ENCODE data around the gene TBX6. TPM values are rescaled to one million over a fixed set of nuclear protein-coding genes. Genes with fewer than 3 reads are reported as not detected.
"Not testable (repeated sequence)": the region's sequence is repeated elsewhere in the genome, so short reads cannot be mapped to it uniquely, and the experiment has no call there.

Gene TBX6
- polyA plus RNA-seq, result not detected

- Mint-ChIP-seq H3K4me3 (peak within 1 kb of the TSS; percentile 89 to 96 (median 93)), H3K4me1 (peaks cover 34 to 38% of the 10 kb centered on the region in 2 donors), H3K9me3 (peaks cover 1 to 7% (median 4%) of the 10 kb centered on the region in 6 donors), H3K36me3 (peaks cover 4 to 22% (median 12%) of the 10 kb centered on the region in 3 donors), H3K27me3 (ENCODE audit: low read depth in 3 of 3) (peaks cover under 1 to 10% (median 8%) of the 10 kb centered on the region in 3 donors), H3K27ac (peak within 1 kb of the TSS; percentile 90 to 96 (median 93))
- DNase-seq, result peak; percentile 92 to 93 (median 92)
These were observed at the start of gene TBX6 for GRCh38 chr16:30091474-30092372. TSS of gene TBX6 (minus strand) at chr16:30091924. CDS start at chr16:30091193, 731 bp downstream.

GRCh38 chr16:30139583-30140481 is 48.1 kb upstream of the TBX6 start:
- Mint-ChIP-seq H3K4me1 (peaks cover 11% of the 10 kb centered on the region in 2 donors), H3K4me3 (no peak overlapping the region), H3K36me3 (no peaks in the 10 kb centered on the region), H3K27me3 (ENCODE audit: low read depth in 3 of 3) (peaks cover 0 to 6% (median 2%) of the 10 kb centered on the region in 3 donors), H3K27ac (no peak overlapping the region), H3K9me3 (no peaks in the 10 kb centered on the region)
- DNase-seq, result no peak

- H3K27me3 Mint-ChIP-seq (ENCODE audit: low read depth in 3 of 3), result peaks cover 0 to 5% (median 4%) of the 10 kb centered on the region in 3 donors
These were observed 46.2 kb upstream of the TBX6 start for GRCh38 chr16:30137897-30138296.

GRCh38 chr16:30136971-30137605 is 45.4 kb upstream of the TBX6 start:
- Mint-ChIP-seq H3K9me3 (no peaks in the 10 kb centered on the region), H3K36me3 (no peaks in the 10 kb centered on the region), H3K4me3 (no peak overlapping the region), H3K27me3 (ENCODE audit: low read depth in 3 of 3) (peaks cover 0 to 6% (median 4%) of the 10 kb centered on the region in 3 donors), H3K4me1 (peaks cover 0 to 4% of the 10 kb centered on the region in 2 donors), H3K27ac (no peak overlapping the region)
- no peak for DNase-seq

More at GRCh38 chr16:30137897-30138296, 46.2 kb upstream of the TBX6 start:
- Mint-ChIP-seq H3K4me1 (peaks cover 3 to 4% of the 10 kb centered on the region in 2 donors), H3K9me3 (no peaks in the 10 kb centered on the region), H3K36me3 (no peaks in the 10 kb centered on the region), H3K27ac (no peak overlapping the region), H3K4me3 (no peak overlapping the region)
- no peak for DNase-seq

- Mint-ChIP-seq H3K9me3 (peaks cover 0 to 6% (median 3%) of the 10 kb centered on the region in 6 donors), H3K27me3 (ENCODE audit: low read depth in 3 of 3) (peaks cover 0 to 8% (median 6%) of the 10 kb centered on the region in 3 donors), H3K4me3 (no peak overlapping the region), H3K4me1 (peaks cover 4 to 10% of the 10 kb centered on the region in 2 donors), H3K36me3 (peaks cover 0 to 4% (median 3%) of the 10 kb centered on the region in 3 donors), H3K27ac (no peak overlapping the region)
- no peak for DNase-seq
These were observed 40.9 kb upstream of the TBX6 start for GRCh38 chr16:30132591-30132990.

- H3K4me1 Mint-ChIP-seq, result peaks cover 4 to 10% of the 10 kb centered on the region in 2 donors
- peaks cover 0 to 6% (median 3%) of the 10 kb centered on the region in 6 donors for H3K9me3 Mint-ChIP-seq
- no peak for DNase-seq
- H3K27ac Mint-ChIP-seq, result peak overlapping the region in 1 of 6 donors; percentile 57
- H3K4me3 Mint-ChIP-seq, result peak overlapping the region in 1 of 5 donors; percentile 10
- peaks cover 0 to 4% (median 3%) of the 10 kb centered on the region in 3 donors for H3K36me3 Mint-ChIP-seq
- H3K27me3 Mint-ChIP-seq (ENCODE audit: low read depth in 3 of 3), result peaks cover 0 to 8% (median 6%) of the 10 kb centered on the region in 3 donors
These were observed 40.2 kb upstream of the TBX6 start for GRCh38 chr16:30131869-30132475.

- H3K27me3 Mint-ChIP-seq (ENCODE audit: low read depth in 3 of 3), result peaks cover 0 to 6% (median 4%) of the 10 kb centered on the region in 3 donors
- H3K27ac Mint-ChIP-seq, result no peak overlapping the region
These were observed 36.3 kb upstream of the TBX6 start for GRCh38 chr16:30127993-30128392.

GRCh38 chr16:30125690-30126089 is 34.0 kb upstream of the TBX6 start:
- H3K4me3 Mint-ChIP-seq; H3K27ac Mint-ChIP-seq; H3K27me3 Mint-ChIP-seq (ENCODE audit: low read depth in 3 of 3); H3K36me3 Mint-ChIP-seq; H3K9me3 Mint-ChIP-seq; DNase-seq: not testable (repeated sequence)
- H3K4me1 Mint-ChIP-seq, result peaks cover 17 to 21% of the 10 kb centered on the region in 2 donors

More at GRCh38 chr16:30127993-30128392, 36.3 kb upstream of the TBX6 start:
- Mint-ChIP-seq H3K36me3 (peaks cover 0 to 4% (median 3%) of the 10 kb centered on the region in 3 donors), H3K9me3 (peaks cover 0 to 6% (median 3%) of the 10 kb centered on the region in 6 donors), H3K4me1 (peaks cover 4 to 12% of the 10 kb centered on the region in 2 donors), H3K4me3 (no peak overlapping the region)
- no peak for DNase-seq

- H3K27me3 Mint-ChIP-seq (ENCODE audit: low read depth in 3 of 3), result peaks cover 0 to 4% (median 0%) of the 10 kb centered on the region in 3 donors
- no peak overlapping the region for H3K27ac Mint-ChIP-seq
- H3K4me1 Mint-ChIP-seq, result peaks cover 22 to 24% of the 10 kb centered on the region in 2 donors
- no peak for DNase-seq
- H3K9me3 Mint-ChIP-seq, result no peaks in the 10 kb centered on the region
- H3K4me3 Mint-ChIP-seq, result peak overlapping the region in 1 of 5 donors; percentile 69
- H3K36me3 Mint-ChIP-seq, result no peaks in the 10 kb centered on the region
These were observed 33.3 kb upstream of the TBX6 start for GRCh38 chr16:30124985-30125379.

GRCh38 chr16:30122604-30123160 is 31.0 kb upstream of the TBX6 start:
- peak overlapping the region; percentile 83 to 92 (median 85) for H3K4me3 Mint-ChIP-seq
- peak overlapping the region; percentile 34 to 85 (median 71) for H3K27ac Mint-ChIP-seq
- peaks cover 0 to 4% (median 0%) of the 10 kb centered on the region in 3 donors for H3K27me3 Mint-ChIP-seq (ENCODE audit: low read depth in 3 of 3)
- H3K9me3 Mint-ChIP-seq, result no peaks in the 10 kb centered on the region
- DNase-seq, result no peak
- peaks cover 31 to 33% of the 10 kb centered on the region in 2 donors for H3K4me1 Mint-ChIP-seq
- peaks cover 0 to 6% (median 0%) of the 10 kb centered on the region in 3 donors for H3K36me3 Mint-ChIP-seq

GRCh38 chr16:30121741-30122571 is 30.2 kb upstream of the TBX6 start:
- H3K4me3 Mint-ChIP-seq, result peak overlapping the region; percentile 83 to 92 (median 85)
- peak overlapping the region; percentile 31 to 88 (median 70) for H3K27ac Mint-ChIP-seq
- H3K4me1 Mint-ChIP-seq, result peaks cover 31 to 33% of the 10 kb centered on the region in 2 donors
- no peaks in the 10 kb centered on the region for H3K9me3 Mint-ChIP-seq
- H3K27me3 Mint-ChIP-seq (ENCODE audit: low read depth in 3 of 3), result peaks cover 0 to 4% (median 0%) of the 10 kb centered on the region in 3 donors
- no peak for DNase-seq
- H3K36me3 Mint-ChIP-seq, result peaks cover 0 to 6% (median 2%) of the 10 kb centered on the region in 3 donors

Data from immature natural killer cell (primary cell).